K562 (cell line): ENCODE measurements around the gene TBXAS1. TPM values are rescaled to one million over a fixed set of nuclear protein-coding genes. Genes with fewer than 3 reads are reported as not detected.

Experiments used
- ATAC-seq: fragments of 200-7000 bp; cut with Tn5 transposase; 3 replicates; pipeline ENCODE4 v1.9.1; 2020; ENCODE audit warnings: moderate library complexity
- BruUV-seq: library from RNA; stranded (reverse); fragments of 400-500 nt; replicated peaks from 2 replicates; lab custom pipeline; 2021; lab: Mats Ljungman, UMichigan
- CTCF ChIA-PET: fragments of 300-600 bp; formaldehyde crosslinking; extraction: SDS; loops from one replicate; lab custom pipeline; 2021; ENCODE audit warnings: low intra/inter-chr PET ratio; lab: Yijun Ruan, JAX
- POLR2A ChIA-PET: fragments of 300-600, 350-650 bp; sonication (Branson Sonifier 250); formaldehyde crosslinking; extraction: SDS; loops from one replicate; lab custom pipeline; 2021; ENCODE audit warnings: antibody characterized with exemption, inconsistent platforms; lab: Yijun Ruan, JAX
- DNase-seq, 4 experiments: peaks; one replicate each; pipeline versions ENCODE4 v3.0.0 to v3.0.0-alpha.2; 2011 to 2018; ENCODE audit warnings: low spot score in 3 of 4, mixed read lengths in 3 of 4; ENCODE audit errors: extremely low read depth in 1 of 4
- FAIRE-seq: peaks from 2 replicates; lab custom pipeline; 2011; peaks lifted over from hg19 to GRCh38; lab: Jason Lieb, UNC
- H2AFZ ChIP-seq: 2 replicates; pipeline ENCODE4 v1.6.0; 2011; ENCODE audit warnings: low read depth, low read length, control low read depth, inconsistent platforms
- H3K27ac ChIP-seq: fragments of 200-600 bp; 3 replicates; pipeline ENCODE4 v1.8.0; 2011; ENCODE audit warnings: low read depth, mild to moderate bottlenecking, control low read depth, inconsistent platforms, low read length, moderate library complexity, mixed read lengths; ENCODE audit errors: extremely low read depth
- H3K27me3 ChIP-seq, 2 experiments: fragments of 300-600 bp in 1 of 2; 2 replicates in 1 of 2; 3 replicates in 1 of 2; pipeline versions ENCODE4 v1.6.0 to v1.8.0; 2011; ENCODE audit warnings: inconsistent platforms in 2 of 2, low read length in 2 of 2, mild to moderate bottlenecking in 1 of 2, mixed read lengths in 1 of 2, moderate library complexity in 1 of 2; ENCODE audit not compliant: control insufficient read depth in 2 of 2, insufficient read depth in 2 of 2
- H3K36me3 ChIP-seq: fragments of 300-600 bp; 3 replicates; pipeline ENCODE4 v1.8.0; 2011; ENCODE audit warnings: mild to moderate bottlenecking, low read length, inconsistent platforms; ENCODE audit not compliant: control insufficient read depth, insufficient read depth
- H3K4me1 ChIP-seq, 2 experiments: fragments of 200-600 bp in 1 of 2; replicated peaks in 1 of 2; 2 replicates in 1 of 2; 3 replicates in 1 of 2; pipeline versions ENCODE4 v1.5.1 to v1.8.0; 2011; ENCODE audit warnings: inconsistent platforms in 2 of 2, low read length in 2 of 2, mild to moderate bottlenecking in 1 of 2, mixed read lengths in 1 of 2, moderate library complexity in 1 of 2; ENCODE audit not compliant: control insufficient read depth in 2 of 2, insufficient read depth in 2 of 2
- H3K4me2 ChIP-seq: 2 replicates; pipeline ENCODE4 v1.6.1; 2011; ENCODE audit warnings: low read length, control low read depth, inconsistent platforms, mixed read lengths; ENCODE audit not compliant: insufficient read depth
- H3K4me3 ChIP-seq: fragments of 200-600 bp; sonication (generic), shearing (Covaris generic); 2 replicates; pipeline ENCODE4 v1.5.1; 2016; ENCODE audit warnings: control low read depth, inconsistent platforms
- H3K79me2 ChIP-seq: fragments of 200-600 bp; 3 replicates; pipeline ENCODE4 v1.8.0; 2011; ENCODE audit warnings: low read length, inconsistent platforms; ENCODE audit not compliant: control insufficient read depth, insufficient read depth
- H3K9ac ChIP-seq, 2 experiments: 2 replicates each; pipeline versions ENCODE4 v1.6.0 to v1.6.1; 2011; ENCODE audit warnings: low read depth in 2 of 2, low read length in 2 of 2, control low read depth in 1 of 2, inconsistent platforms in 1 of 2, mild to moderate bottlenecking in 1 of 2, mixed read lengths in 1 of 2; ENCODE audit not compliant: insufficient read depth in 1 of 2
- H3K9me1 ChIP-seq: one replicate; pipeline ENCODE4 v1.6.0; 2011; ENCODE audit warnings: inconsistent platforms, mild to moderate bottlenecking, low read length, moderate library complexity; ENCODE audit not compliant: control insufficient read depth, insufficient read depth
- H3K9me3 ChIP-seq: replicated peaks from 2 replicates; pipeline ENCODE4 v1.5.1; 2011; ENCODE audit warnings: low read depth, low read length, inconsistent platforms; ENCODE audit not compliant: control insufficient read depth, insufficient read depth
- H4K20me1 ChIP-seq: replicated peaks from 2 replicates; pipeline ENCODE4 v1.6.1; 2011; ENCODE audit warnings: low read length, inconsistent platforms, mixed read lengths; ENCODE audit not compliant: control insufficient read depth, insufficient read depth
- BRD4 ChIP-seq: fragments of 200-600 bp; sonication (generic); IDR thresholded peaks from 2 replicates; pipeline ENCODE4 v1.6.1; 2017; ENCODE audit warnings: inconsistent platforms
- GATAD2A ChIP-seq: fragments of 450-650 bp; IDR thresholded peaks from 2 replicates; pipeline ENCODE4 v1.6.1; 2017
- JUNB ChIP-seq: fragments of 450-650 bp; formaldehyde crosslinking; conservative IDR thresholded peaks from 2 replicates; pipeline ENCODE4 v1.4.0; 2020; ENCODE audit warnings: mild to moderate bottlenecking
- JUND ChIP-seq, 2 experiments: IDR thresholded peaks; 2 replicates in 1 of 2; 3 replicates in 1 of 2; pipeline ENCODE4 v1.6.1; 2011; ENCODE audit warnings: borderline replicate concordance in 2 of 2, low read depth in 2 of 2, low read length in 2 of 2, improper control_type of control experiment in 1 of 2, missing biosample characterization in 1 of 2, missing genetic modification characterization in 1 of 2, missing genetic modification reagents in 1 of 2
- KDM5B ChIP-seq: fragments of 200-600 bp; sonication (generic); IDR thresholded peaks from 2 replicates; pipeline ENCODE4 v1.6.1; 2012; ENCODE audit warnings: low read depth, mild to moderate bottlenecking, moderate library complexity, low read length, control low read depth, inconsistent platforms; ENCODE audit not compliant: insufficient replicate concordance
- LCOR ChIP-seq: sonication (generic); formaldehyde crosslinking; IDR thresholded peaks from 2 replicates; pipeline ENCODE4 v1.8.0; 2022; ENCODE audit warnings: mild to moderate bottlenecking, missing genetic modification reagents
- MAFG ChIP-seq: fragments of 450-650 bp; conservative IDR thresholded peaks from 2 replicates; pipeline ENCODE4 v1.6.1; 2016; ENCODE audit warnings: missing genetic modification characterization, missing compliant biosample characterization
- MCM5 ChIP-seq: fragments of 450-650 bp; IDR thresholded peaks from 2 replicates; pipeline ENCODE4 v1.6.1; 2016; ENCODE audit warnings: low read depth
- MECOM ChIP-seq: fragments of 250-450 bp; sonication (Bioruptor Pico); IDR thresholded peaks from 2 replicates; pipeline ENCODE4 v1.8.0; 2022; ENCODE audit warnings: inconsistent platforms
- MEIS2 ChIP-seq: fragments of 450-650 bp; IDR thresholded peaks from 2 replicates; pipeline ENCODE4 v1.6.1; 2014; ENCODE audit warnings: mild to moderate bottlenecking; ENCODE audit not compliant: partially characterized antibody
- NBN ChIP-seq: fragments of 450-650 bp; IDR thresholded peaks from 2 replicates; pipeline ENCODE4 v1.6.1; 2016; ENCODE audit warnings: low read depth, mild to moderate bottlenecking
- PTBP1 ChIP-seq: fragments of 200-400 bp; formaldehyde crosslinking; IDR thresholded peaks from 2 replicates; pipeline ENCODE4 v1.6.1; 2017; ENCODE audit warnings: low read depth, low read length
- SMAD1 ChIP-seq: fragments of 150-350 bp; IDR thresholded peaks from 2 replicates; pipeline ENCODE4 v1.6.1; 2014; ENCODE audit warnings: low read length, low read depth; ENCODE audit not compliant: partially characterized antibody
- SNAPC5 ChIP-seq: fragments of 250-450 bp; sonication (Bioruptor Pico); IDR thresholded peaks from 2 replicates; pipeline ENCODE4 v1.8.0; 2021; ENCODE audit warnings: moderate library complexity, mild to moderate bottlenecking, inconsistent platforms
- SREBF1 ChIP-seq: fragments of 150-350 bp; IDR thresholded peaks from 2 replicates; pipeline ENCODE4 v1.6.1; 2014; ENCODE audit warnings: antibody characterized with exemption, low read depth, low read length, borderline replicate concordance
- ZMIZ1 ChIP-seq, 2 experiments: fragments of 150-350 bp in 1 of 2; IDR thresholded peaks; 2 replicates each; pipeline ENCODE4 v1.6.1; 2012 to 2016; ENCODE audit warnings: low read depth in 2 of 2, low read length in 2 of 2, mild to moderate bottlenecking in 1 of 2, moderate library complexity in 1 of 2
- ZNF740 ChIP-seq, 3 experiments: fragments of 200-800 bp in 1 of 3; sonication (Bioruptor generic) in 1 of 3; sonication (generic) in 1 of 3; formaldehyde crosslinking in 1 of 3; IDR thresholded peaks; 2 replicates each; pipeline versions ENCODE4 v1.6.1 to v1.8.0; 2016 to 2022; ENCODE audit warnings: mild to moderate bottlenecking in 2 of 3, missing compliant biosample characterization in 2 of 3, missing genetic modification characterization in 2 of 3, missing genetic modification reagents in 1 of 3
- WGBS: fragments of 100-300 bp; shearing (Covaris generic); methylation state at CpG from one replicate; pipeline ENCODE4 v1.1.6; 2016; ENCODE audit warnings: low coverage, mixed read lengths; ENCODE audit not compliant: insufficient coverage; ENCODE audit errors: missing lambda C conversion rate; 5-methylcytosine and 5-hydroxymethylcytosine counted together
- in situ Hi-C: fragments of 300-500 bp; cut with MboI; formaldehyde crosslinking; loops from 4 replicates; pipeline ENCODE4 v1.15.0; 2018; ENCODE audit warnings: inconsistent platforms, mixed read lengths
- intact Hi-C: fragments of 100-400 bp; cut with micrococcal nuclease; formaldehyde crosslinking; loops from 2 replicates; pipeline ENCODE4 v1.14.2; 2022
- polyA plus RNA-seq, 8 experiments: library from polyadenylated mRNA; depleted of rRNA in 4 of 8; stranded (reverse) in 5 of 8; unstranded in 3 of 8; fragments of >200 nt; fragmentation: Nextera tagmentation in 2 of 8; fragmentation: Illumina TruSeq in 1 of 8; extraction: Ambion mirVana in 2 of 8; extraction: Trizol in 1 of 8; gene quantifications; 2 replicates each; pipeline versions ENCODE4 v1.2.1 to v1.2.3, GENCODE V29; 2011 to 2014; ENCODE audit warnings: inconsistent platforms in 1 of 8, missing spikeins in 1 of 8
- total RNA-seq, 7 experiments: library from RNA; depleted of rRNA in 6 of 7; stranded (reverse); fragments of >200 nt in 6 of 7; fragmentation: Illumina TruSeq in 2 of 7; extraction: Trizol in 2 of 7; gene quantifications; 2 replicates each; pipeline versions ENCODE4 v1.2.1 to v1.2.3, GENCODE V29; 2011 to 2021; ENCODE audit warnings: low replicate concordance in 1 of 7

Gene TBXAS1
- total and polyA plus RNA-seq, 9 of the 15 experiments (the other 6 are each of a cell fraction or from before 2014, with no cell fraction given): 1.1 to 8.3 (median 1.9) TPM

GRCh38 chr7:139895141-139895829 lies 66.2 kb downstream of the TBXAS1 start:
- CTCF ChIA-PET: no interaction called here
- in situ Hi-C loops: no loop called here
- H3K4me1 ChIP-seq: peaks cover 0 to 8% of the 10 kb centered on the region in 2 experiments; a peak in 2 of 5 replicates

More at GRCh38 chr7:139895141-139895829, 66.2 kb downstream of the TBXAS1 start:
- DNase-seq (no peak), FAIRE-seq (no peak), ATAC-seq (no peak; the same call in 2 of the 3 replicates)
- WGBS: 25% methylated on average over 6 of the region's 6 CpGs
- no peaks in the 10 kb centered on the region for H4K20me1 ChIP-seq
- H2AFZ ChIP-seq: no peak overlapping the region
- H3K79me2 ChIP-seq: no peaks in the 10 kb centered on the region
- H3K27me3 ChIP-seq: no peaks in the 10 kb centered on the region
- no peak overlapping the region for H3K4me2 ChIP-seq
- H3K27ac ChIP-seq: no peak overlapping the region
- TF ChIP-seq MAFG (tag) (no peak), MECOM (CRISPR knock-in tag) (no peak), MEIS2 (no peak), LCOR (CRISPR knock-in tag) (no peak), ZNF740 (CRISPR knock-in tag; IDR thresholded peaks at IDR 0.05) (no peak), ZNF740 (tag; IDR thresholded peaks at IDR 0.05) (no peak), MCM5 (no peak), NBN (no peak), ZMIZ1 (IDR thresholded peaks at IDR 0.05; ENCODE audit: low read depth in 2 of 2, low read length in 2 of 2) (no peak), JUNB (CRISPR knock-in tag) (no peak), SNAPC5 (CRISPR knock-in tag) (no peak), BRD4 (no peak), GATAD2A (no peak), SREBF1 (no peak), PTBP1 (no peak), KDM5B (no peak), SMAD1 (no peak), JUND (IDR thresholded peaks at IDR 0.05; ENCODE audit: borderline replicate concordance, low read depth, low read length) (no peak), JUND (tag; IDR thresholded peaks at IDR 0.05; ENCODE audit: borderline replicate concordance, low read depth, low read length) (no peak)
- H3K9ac ChIP-seq: peak overlapping the region in 1 of 2 experiments; percentile 37; a peak in 1 of 4 replicates
- no peaks in the 10 kb centered on the region for H3K9me3 ChIP-seq
- POLR2A ChIA-PET: interaction anchor here (0.6 to 1.7 kb wide), 4 partner anchors 16 to 384 kb away, joined by 3 to 5 read pairs (median 4); no protein-coding TSS in a partner anchor
- no peak overlapping the region for H3K4me3 ChIP-seq
- no TSS peak for BruUV-seq
- H3K36me3 ChIP-seq: no peaks in the 10 kb centered on the region
- no peaks in the 10 kb centered on the region for H3K9me1 ChIP-seq
- intact Hi-C loops: no loop called here
